K562 treated with DMSO at 1 percent for 4 hours (cell line): ENCODE data around the gene STAG1. TPM values are rescaled to one million over a fixed set of nuclear protein-coding genes. Genes with fewer than 3 reads are reported as not detected.

Experiments
- total RNA-seq: library from RNA; unstranded; fragments of 300-600 nt; gene quantifications from 2 replicates; pipeline ENCODE4 v1.2.3, GENCODE V29; 2022; ENCODE audit not compliant: insufficient read depth

Gene STAG1
- 4.2 and 5.7 TPM in 2 replicates for total RNA-seq

GRCh38 chr3:136752172-136752421 lies at the start of gene STAG1:
Gene STAG1 (minus strand): TSS chr3:136752378. CDS start chr3:136630898, 121,480 bp downstream.

Other genes starting within 250 kb of the STAG1 start
- 3.0 and 4.7 TPM in 2 replicates for gene SLC35G2, start 66.7 kb upstream of the STAG1 start, total RNA-seq
- gene NCK1, start 109.8 kb upstream of the STAG1 start, total RNA-seq: 9.2 and 16.8 TPM in 2 replicates
- 32.6 and 49.1 TPM in 2 replicates for gene IL20RB, start 205.6 kb upstream of the STAG1 start, total RNA-seq